Uterus (tissue), 2 donors: Measurements from ENCODE around the gene GALNT18.

ENCODE experiments used
- CTCF ChIP-seq, 4 experiments: fragments of 200-600 bp in 2 of 4; fragments of 450-650 bp in 2 of 4; sonication (generic) in 2 of 4; IDR thresholded peaks; one replicate each; pipeline ENCODE4 v1.5.1; 2016 to 2019; ENCODE audit warnings: antibody characterized with exemption in 4 of 4, mild to moderate bottlenecking in 2 of 4, moderate library complexity in 1 of 4
- POLR2A ChIP-seq, 2 donors: fragments of 450-650 bp; IDR thresholded peaks; one replicate each; pipeline ENCODE4 v1.6.1; 2016; ENCODE audit warnings: antibody characterized with exemption in 2 of 2, mild to moderate bottlenecking in 1 of 2, moderate library complexity in 1 of 2

GRCh38 chr11:11520231-11521015, 101.4 kb downstream of the GALNT18 start:
- TF ChIP-seq POLR2A (IDR thresholded peaks at IDR 0.05) (no peak), CTCF (IDR thresholded peaks at IDR 0.05) (no peak)
